COLO829 (cell line): Measurements from ENCODE around the gene MYO1F.
"Not testable (repeated sequence)": the region's sequence is repeated elsewhere in the genome, so short reads cannot be mapped to it uniquely, and the experiment has no call there.

Source experiments
- DNase-seq: peaks from one replicate; pipeline ENCODE4 v3.0.0; 2012; ENCODE audit warnings: low spot score

Gene MYO1F

DNA sequence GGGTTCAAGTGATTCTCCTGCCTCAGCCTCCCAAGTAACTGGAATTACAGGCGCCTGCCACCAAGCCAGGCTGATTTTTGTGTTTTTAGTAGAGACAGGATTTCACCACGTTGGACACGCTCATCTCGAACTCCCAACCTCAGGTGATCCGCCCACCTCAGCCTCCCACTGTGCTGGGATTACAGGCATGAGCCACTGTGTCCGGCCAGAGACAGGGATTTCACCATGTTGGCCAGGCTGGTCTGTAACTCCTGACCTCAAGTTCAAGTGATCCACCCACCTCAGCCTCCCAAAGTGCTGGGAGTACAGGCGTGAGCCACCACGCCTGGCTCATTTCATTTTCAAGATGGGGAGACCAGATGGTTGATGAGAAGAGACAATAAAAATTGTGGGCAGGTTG is 12.4 kb downstream of the MYO1F start:
- DNase-seq = not testable (repeated sequence)

DNA sequence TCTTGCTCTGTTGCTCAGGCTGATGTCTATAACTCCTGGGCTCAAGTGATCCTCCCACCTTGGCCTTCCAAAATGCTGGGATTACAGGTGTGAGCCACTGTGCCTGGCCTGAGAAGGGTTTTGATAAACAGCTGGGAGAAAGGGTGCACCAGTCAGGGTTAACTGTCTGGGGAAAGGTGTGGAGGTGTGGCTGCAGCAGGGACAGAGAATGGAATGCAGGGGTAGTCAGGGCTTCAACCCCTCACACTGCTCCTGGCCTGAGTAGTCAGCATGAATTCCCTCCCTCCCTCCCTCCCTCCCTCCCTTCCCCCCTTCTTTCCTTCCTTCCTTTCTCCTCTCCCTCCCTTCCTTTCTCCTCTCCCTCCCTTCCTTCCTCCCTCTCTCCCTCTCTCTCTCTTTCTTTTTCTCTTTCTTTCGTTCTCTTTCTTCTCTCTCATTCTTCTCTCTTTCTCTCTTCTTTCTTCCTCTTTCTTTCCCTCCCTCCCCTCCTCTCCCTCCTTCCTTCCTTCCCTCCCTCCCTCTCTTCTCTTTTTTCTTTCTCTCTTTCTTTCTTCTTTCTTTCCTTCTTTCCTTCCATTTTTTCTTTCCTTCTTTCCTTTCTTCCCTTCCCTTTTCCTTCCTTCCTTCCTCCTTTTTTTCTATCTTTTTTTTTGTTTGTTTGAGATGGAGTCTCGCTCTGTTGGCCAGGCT is 16.0 kb downstream of the MYO1F start:
- DNase-seq = no peak

- no peak for DNase-seq
Observed at GRCh38 chr19:8558325-8558724, 18.9 kb downstream of the MYO1F start.

DNA sequence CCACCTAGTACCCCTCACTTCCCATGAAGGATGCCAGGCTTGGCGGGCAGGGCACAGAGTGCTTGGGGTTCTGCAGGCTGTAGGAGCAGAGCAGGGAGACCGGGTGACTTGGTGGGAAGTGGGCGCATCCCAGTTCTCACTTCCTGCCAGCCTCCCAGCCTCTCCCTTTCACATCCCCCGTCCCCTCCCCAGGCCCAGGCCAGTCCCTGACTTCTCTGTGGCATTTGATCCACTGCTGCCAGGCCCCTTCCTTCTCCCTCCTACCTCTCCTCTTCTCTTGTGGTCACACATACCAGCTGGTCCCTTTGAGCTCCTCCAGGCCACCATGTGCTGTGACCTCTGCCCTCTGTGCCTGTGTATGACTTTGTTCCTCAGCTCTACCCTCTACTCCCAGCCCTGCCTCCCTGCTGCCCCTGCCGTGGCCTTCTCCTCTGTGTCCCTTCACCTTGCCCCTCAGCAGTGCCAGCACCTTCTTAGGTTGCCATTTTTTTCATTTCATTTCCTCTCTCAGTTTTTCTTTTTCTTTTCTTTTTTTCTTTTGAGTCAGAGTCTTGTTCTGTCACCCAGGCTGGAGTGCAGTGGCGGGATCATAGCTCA is 19.5 kb downstream of the MYO1F start:
- DNase-seq = no peak

- DNase-seq = not testable (repeated sequence)
Observed at GRCh38 chr19:8553729-8554128, 23.5 kb downstream of the MYO1F start.

GRCh38 chr19:8552810-8553209 is 24.4 kb downstream of the MYO1F start:
- peak; percentile 98 for DNase-seq

DNA sequence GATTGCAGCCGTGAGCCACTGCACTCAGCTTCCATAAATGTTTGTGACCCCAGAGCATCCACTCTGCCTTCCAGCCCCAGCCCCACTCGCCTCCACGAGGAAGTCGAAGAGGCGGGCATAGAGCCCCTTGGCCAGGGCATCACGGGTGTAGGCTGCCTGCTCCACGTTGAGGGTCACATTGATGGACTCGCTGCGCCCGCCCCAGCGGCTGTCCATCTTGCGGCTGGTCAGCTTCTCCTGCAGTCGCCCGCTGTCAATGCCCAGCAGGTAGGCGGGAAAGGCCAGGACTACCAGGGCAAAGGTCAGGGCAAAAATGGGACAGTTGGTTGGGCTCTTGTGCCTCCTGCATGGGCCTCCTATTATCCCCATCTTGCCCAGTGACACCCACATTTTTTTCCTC is 27.2 kb downstream of the MYO1F start:
- no peak for DNase-seq

GRCh38 chr19:8545743-8546142 is 31.5 kb downstream of the MYO1F start:
- no peak for DNase-seq

GRCh38 chr19:8544168-8544567 is 33.1 kb downstream of the MYO1F start:
- no peak for DNase-seq

- DNase-seq = no peak
Observed at GRCh38 chr19:8539621-8540149, 37.6 kb downstream of the MYO1F start.

GRCh38 chr19:8537099-8537498 is 40.1 kb downstream of the MYO1F start:
- no peak for DNase-seq

DNA sequence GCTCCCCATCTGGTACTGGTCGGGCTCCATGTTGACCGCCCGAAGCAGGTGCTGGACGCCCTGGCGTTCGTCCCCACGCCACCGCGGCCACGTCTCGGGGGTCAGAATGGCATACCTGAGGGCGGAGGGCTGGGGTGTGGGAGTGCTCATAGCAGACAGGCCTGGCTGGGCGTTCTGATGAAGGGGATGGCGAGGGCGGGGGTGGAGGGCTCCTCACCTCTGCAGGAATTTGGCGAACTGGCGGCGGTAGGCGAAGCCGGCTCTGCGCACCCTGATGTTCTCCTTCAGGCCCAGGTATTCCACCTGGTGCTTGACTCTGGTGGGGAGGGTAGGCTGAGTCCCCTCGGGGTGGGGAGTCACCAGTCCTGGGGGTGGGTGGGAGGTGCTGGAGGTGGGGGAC is 41.0 kb downstream of the MYO1F start:
- DNase-seq = no peak

DNA sequence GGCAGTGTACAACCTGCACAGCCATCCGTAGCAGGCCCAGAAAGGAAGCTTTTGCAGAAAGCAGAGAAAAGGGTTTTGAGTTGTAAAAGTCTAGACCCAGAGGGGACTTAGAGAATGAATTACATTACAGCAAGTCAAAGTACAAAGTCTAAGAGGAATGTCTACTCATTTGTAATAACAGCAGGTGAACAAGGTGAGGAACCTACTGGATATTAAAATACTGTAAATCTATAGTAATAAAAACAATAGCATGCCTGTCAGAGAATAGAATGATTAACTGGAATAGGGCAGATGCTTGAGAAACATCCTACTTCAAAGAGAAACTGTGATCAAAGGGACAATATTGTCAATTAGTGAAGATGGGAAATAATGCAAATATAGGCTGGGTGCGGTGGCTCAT is 45.0 kb downstream of the MYO1F start:
- DNase-seq = no peak

GRCh38 chr19:8531470-8531869 is 45.8 kb downstream of the MYO1F start:
- DNase-seq = no peak

- no peak for DNase-seq
Observed at GRCh38 chr19:8530061-8530679, 47.1 kb downstream of the MYO1F start.

GRCh38 chr19:8529369-8530006 is 47.8 kb downstream of the MYO1F start:
- no peak for DNase-seq

GRCh38 chr19:8528500-8528899 is 48.7 kb downstream of the MYO1F start:
- no peak for DNase-seq

- peak; percentile 81 for DNase-seq
Observed at GRCh38 chr19:8526345-8527091, 50.7 kb downstream of the MYO1F start.

GRCh38 chr19:8525401-8525684 is 51.9 kb downstream of the MYO1F start:
- no peak for DNase-seq

DNA sequence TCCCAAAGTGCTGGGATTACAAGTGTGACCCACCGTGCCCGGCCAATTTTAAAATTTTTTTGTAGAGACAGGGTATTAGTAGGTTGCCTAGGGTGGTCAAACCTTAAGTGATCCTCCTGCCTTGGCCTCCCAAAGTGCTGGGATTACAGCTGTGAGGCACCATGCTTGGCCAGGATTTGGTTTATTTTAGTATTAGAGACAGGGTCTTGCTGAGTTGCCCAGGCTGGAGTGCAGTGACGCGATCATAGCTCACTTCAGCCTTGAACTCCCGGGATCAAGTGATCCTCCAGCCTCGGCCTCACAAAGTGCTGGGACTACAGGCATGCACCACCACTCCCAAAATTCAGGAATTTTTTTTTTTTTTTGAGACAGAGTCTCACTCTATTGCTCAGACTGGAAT is 57.9 kb downstream of the MYO1F start:
- no peak for DNase-seq

- no peak for DNase-seq
Observed at GRCh38 chr19:8518536-8518935, 58.7 kb downstream of the MYO1F start.
